ENCODE data around the gene UQCRFS1.

GRCh38 chr19:29233591-29233990 lies 20.6 kb upstream of the UQCRFS1 start:
- TF ChIP-seq, protein P1, sequence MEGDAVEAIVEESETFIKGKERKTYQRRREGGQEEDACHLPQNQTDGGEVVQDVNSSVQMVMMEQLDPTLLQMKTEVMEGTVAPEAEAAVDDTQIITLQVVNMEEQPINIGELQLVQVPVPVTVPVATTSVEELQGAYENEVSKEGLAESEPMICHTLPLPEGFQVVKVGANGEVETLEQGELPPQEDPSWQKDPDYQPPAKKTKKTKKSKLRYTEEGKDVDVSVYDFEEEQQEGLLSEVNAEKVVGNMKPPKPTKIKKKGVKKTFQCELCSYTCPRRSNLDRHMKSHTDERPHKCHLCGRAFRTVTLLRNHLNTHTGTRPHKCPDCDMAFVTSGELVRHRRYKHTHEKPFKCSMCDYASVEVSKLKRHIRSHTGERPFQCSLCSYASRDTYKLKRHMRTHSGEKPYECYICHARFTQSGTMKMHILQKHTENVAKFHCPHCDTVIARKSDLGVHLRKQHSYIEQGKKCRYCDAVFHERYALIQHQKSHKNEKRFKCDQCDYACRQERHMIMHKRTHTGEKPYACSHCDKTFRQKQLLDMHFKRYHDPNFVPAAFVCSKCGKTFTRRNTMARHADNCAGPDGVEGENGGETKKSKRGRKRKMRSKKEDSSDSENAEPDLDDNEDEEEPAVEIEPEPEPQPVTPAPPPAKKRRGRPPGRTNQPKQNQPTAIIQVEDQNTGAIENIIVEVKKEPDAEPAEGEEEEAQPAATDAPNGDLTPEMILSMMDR (IDR thresholded peaks at IDR 0.05): no peak
- TF ChIP-seq POLR2A (IDR thresholded peaks at IDR 0.05): no peak

Data from Peyer's patch (tissue), 4 donors.